Neural cell (in vitro differentiated cells): ENCODE results near the gene TMPRSS11E. TPM values are rescaled to one million over a fixed set of nuclear protein-coding genes. Genes with fewer than 3 reads are reported as not detected.
"Not testable (repeated sequence)": the region's sequence is repeated elsewhere in the genome, so short reads cannot be mapped to it uniquely, and the experiment has no call there.

Source experiments
- H2AFZ ChIP-seq: fragments of 200-600, 300-800 bp; sonication (generic), shearing (Covaris generic); 2 replicates; pipeline ENCODE4 v1.6.0; 2014; ENCODE audit warnings: low read depth, mild to moderate bottlenecking, antibody characterized with exemption, low read length, moderate library complexity
- H3F3A ChIP-seq: fragments of 200-600 bp; shearing (Covaris generic); 2 replicates; pipeline ENCODE4 v1.6.1; 2016; ENCODE audit warnings: mild to moderate bottlenecking, moderate library complexity, mixed read lengths, antibody characterized with exemption, low read length; ENCODE audit not compliant: insufficient read depth, poor library complexity, severe bottlenecking
- H3K27ac ChIP-seq: fragments of 200-600, 300-800 bp; sonication (generic), shearing (Covaris generic); 2 replicates; pipeline ENCODE4 v1.5.1; 2014; ENCODE audit warnings: mild to moderate bottlenecking, low read length, moderate library complexity
- H3K27me3 ChIP-seq: fragments of 300-800, 200-600 bp; sonication (generic), shearing (Covaris generic); 2 replicates; pipeline ENCODE4 v1.6.0; 2014; ENCODE audit warnings: mild to moderate bottlenecking, low read depth, low read length, moderate library complexity; ENCODE audit not compliant: insufficient read depth
- H3K36me3 ChIP-seq: fragments of 300-800, 200-600 bp; sonication (generic), shearing (Covaris generic); 2 replicates; pipeline ENCODE4 v1.5.1; 2014; ENCODE audit warnings: mild to moderate bottlenecking, antibody characterized with exemption, low read length, moderate library complexity; ENCODE audit not compliant: insufficient read depth
- H3K4me2 ChIP-seq: fragments of 300-800, 200-600 bp; sonication (generic), shearing (Covaris generic); 2 replicates; pipeline ENCODE4 v1.6.0; 2014; ENCODE audit warnings: mild to moderate bottlenecking, low read length
- H3K4me3 ChIP-seq: fragments of 300-800, 200-600 bp; sonication (generic), shearing (Covaris generic); 2 replicates; pipeline ENCODE4 v1.5.1; 2014; ENCODE audit warnings: mild to moderate bottlenecking, low read length, moderate library complexity
- H3K79me2 ChIP-seq: fragments of 200-600 bp; shearing (Covaris generic); replicated peaks from 2 replicates; pipeline ENCODE4 v1.6.0; 2014; ENCODE audit warnings: mild to moderate bottlenecking, low read length, moderate library complexity; ENCODE audit not compliant: insufficient read depth
- H3K9ac ChIP-seq: fragments of 300-800, 200-600 bp; sonication (generic), shearing (Covaris generic); 2 replicates; pipeline ENCODE4 v1.6.1; 2016; ENCODE audit warnings: mild to moderate bottlenecking, low read length, mixed read lengths
- H3K9me2 ChIP-seq: fragments of 200-600 bp; shearing (Covaris generic); 2 replicates; pipeline ENCODE4 v1.6.1; 2016; ENCODE audit warnings: mild to moderate bottlenecking, low read length, mixed read lengths; ENCODE audit not compliant: insufficient read depth
- H3K9me3 ChIP-seq: fragments of 200-600, 300-800 bp; sonication (generic), shearing (Covaris generic); 2 replicates; pipeline ENCODE4 v1.6.1; 2016; ENCODE audit warnings: mild to moderate bottlenecking, mixed run types, low read length, moderate library complexity, mixed read lengths
- H4K20me1 ChIP-seq: fragments of 200-600 bp; shearing (Covaris generic); 2 replicates; pipeline ENCODE4 v1.6.1; 2016; ENCODE audit warnings: mild to moderate bottlenecking, mixed run types; ENCODE audit not compliant: insufficient read depth
- EP300 ChIP-seq: fragments of 450-650 bp; conservative IDR thresholded peaks from 2 replicates; pipeline ENCODE4 v1.6.1; 2014; ENCODE audit warnings: antibody characterized with exemption, mild to moderate bottlenecking, moderate library complexity; ENCODE audit not compliant: poor library complexity, severe bottlenecking
- EZH2 ChIP-seq: fragments of 200-600, 300-800 bp; shearing (Covaris generic), sonication (generic); IDR thresholded peaks from 2 replicates; pipeline ENCODE4 v1.6.1; 2014; ENCODE audit warnings: antibody characterized with exemption, low read length, borderline replicate concordance, mild to moderate bottlenecking; ENCODE audit not compliant: insufficient read depth, poor library complexity, severe bottlenecking
- MXI1 ChIP-seq: fragments of 450-650 bp; conservative IDR thresholded peaks from 2 replicates; pipeline ENCODE4 v1.6.1; 2014; ENCODE audit warnings: antibody characterized with exemption, mild to moderate bottlenecking; ENCODE audit not compliant: poor library complexity, severe bottlenecking
- POLR2AphosphoS5 ChIP-seq: IDR thresholded peaks from 2 replicates; pipeline ENCODE4 v1.6.1; 2012
- RAD21 ChIP-seq: fragments of 450-650 bp; conservative IDR thresholded peaks from 2 replicates; pipeline ENCODE4 v1.6.1; 2014; ENCODE audit warnings: antibody characterized with exemption, mild to moderate bottlenecking, moderate library complexity
- SMC3 ChIP-seq: fragments of 450-650 bp; conservative IDR thresholded peaks from 2 replicates; pipeline ENCODE4 v1.6.1; 2014; ENCODE audit warnings: antibody characterized with exemption, mild to moderate bottlenecking, moderate library complexity; ENCODE audit not compliant: poor library complexity
- TAF1 ChIP-seq: IDR thresholded peaks from 2 replicates; pipeline ENCODE4 v1.6.1; 2012; ENCODE audit warnings: low read depth
- polyA plus RNA-seq: library from polyadenylated mRNA; depleted of rRNA; stranded (reverse); fragments of >200 nt; gene quantifications from 2 replicates; pipeline ENCODE4 v1.2.3, GENCODE V29; 2014
- TF ChIP-seq, protein P1 (sequence below): fragments of 450-650 bp; IDR thresholded peaks from 2 replicates; pipeline ENCODE4 v1.5.1; 2014; ENCODE audit warnings: antibody characterized with exemption, mild to moderate bottlenecking, moderate library complexity; ENCODE audit not compliant: poor library complexity, severe bottlenecking
- TF ChIP-seq, protein P2 (sequence below): IDR thresholded peaks from 2 replicates; pipeline ENCODE4 v1.6.1; 2012; ENCODE audit warnings: borderline replicate concordance

Gene TMPRSS11E
- polyA plus RNA-seq, 1 donor from 2014 or later: not detected

DNA sequence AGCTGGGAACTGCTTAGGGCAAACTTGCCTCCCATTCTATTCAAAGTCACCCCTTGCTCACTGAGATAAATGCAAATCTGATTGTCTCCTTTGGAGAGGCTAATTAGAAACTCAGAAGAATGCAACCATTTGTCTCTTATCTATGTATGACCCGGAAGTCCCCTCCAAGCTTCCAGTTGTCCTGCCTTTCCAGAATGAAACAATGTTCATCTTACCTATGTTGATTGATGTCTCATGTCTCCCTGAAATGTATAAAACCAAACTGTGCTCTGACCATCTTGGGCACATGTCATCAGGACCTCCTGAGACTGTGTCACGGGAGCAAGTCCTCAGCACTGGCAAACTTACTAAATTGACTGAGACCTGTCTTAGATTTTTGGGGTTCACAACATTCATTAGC lies 37.1 kb upstream of the TMPRSS11E start:
- H3K4me2 ChIP-seq: no peak overlapping the region
- no peak overlapping the region for H3K27ac ChIP-seq
- TF ChIP-seq POLR2AphosphoS5 (no peak), EZH2 (no peak), TAF1 (no peak), MXI1 (no peak), SMC3 (no peak), EP300 (no peak), RAD21 (no peak)
- TF ChIP-seq, protein P1, sequence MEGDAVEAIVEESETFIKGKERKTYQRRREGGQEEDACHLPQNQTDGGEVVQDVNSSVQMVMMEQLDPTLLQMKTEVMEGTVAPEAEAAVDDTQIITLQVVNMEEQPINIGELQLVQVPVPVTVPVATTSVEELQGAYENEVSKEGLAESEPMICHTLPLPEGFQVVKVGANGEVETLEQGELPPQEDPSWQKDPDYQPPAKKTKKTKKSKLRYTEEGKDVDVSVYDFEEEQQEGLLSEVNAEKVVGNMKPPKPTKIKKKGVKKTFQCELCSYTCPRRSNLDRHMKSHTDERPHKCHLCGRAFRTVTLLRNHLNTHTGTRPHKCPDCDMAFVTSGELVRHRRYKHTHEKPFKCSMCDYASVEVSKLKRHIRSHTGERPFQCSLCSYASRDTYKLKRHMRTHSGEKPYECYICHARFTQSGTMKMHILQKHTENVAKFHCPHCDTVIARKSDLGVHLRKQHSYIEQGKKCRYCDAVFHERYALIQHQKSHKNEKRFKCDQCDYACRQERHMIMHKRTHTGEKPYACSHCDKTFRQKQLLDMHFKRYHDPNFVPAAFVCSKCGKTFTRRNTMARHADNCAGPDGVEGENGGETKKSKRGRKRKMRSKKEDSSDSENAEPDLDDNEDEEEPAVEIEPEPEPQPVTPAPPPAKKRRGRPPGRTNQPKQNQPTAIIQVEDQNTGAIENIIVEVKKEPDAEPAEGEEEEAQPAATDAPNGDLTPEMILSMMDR: no peak
- TF ChIP-seq, protein P2, sequence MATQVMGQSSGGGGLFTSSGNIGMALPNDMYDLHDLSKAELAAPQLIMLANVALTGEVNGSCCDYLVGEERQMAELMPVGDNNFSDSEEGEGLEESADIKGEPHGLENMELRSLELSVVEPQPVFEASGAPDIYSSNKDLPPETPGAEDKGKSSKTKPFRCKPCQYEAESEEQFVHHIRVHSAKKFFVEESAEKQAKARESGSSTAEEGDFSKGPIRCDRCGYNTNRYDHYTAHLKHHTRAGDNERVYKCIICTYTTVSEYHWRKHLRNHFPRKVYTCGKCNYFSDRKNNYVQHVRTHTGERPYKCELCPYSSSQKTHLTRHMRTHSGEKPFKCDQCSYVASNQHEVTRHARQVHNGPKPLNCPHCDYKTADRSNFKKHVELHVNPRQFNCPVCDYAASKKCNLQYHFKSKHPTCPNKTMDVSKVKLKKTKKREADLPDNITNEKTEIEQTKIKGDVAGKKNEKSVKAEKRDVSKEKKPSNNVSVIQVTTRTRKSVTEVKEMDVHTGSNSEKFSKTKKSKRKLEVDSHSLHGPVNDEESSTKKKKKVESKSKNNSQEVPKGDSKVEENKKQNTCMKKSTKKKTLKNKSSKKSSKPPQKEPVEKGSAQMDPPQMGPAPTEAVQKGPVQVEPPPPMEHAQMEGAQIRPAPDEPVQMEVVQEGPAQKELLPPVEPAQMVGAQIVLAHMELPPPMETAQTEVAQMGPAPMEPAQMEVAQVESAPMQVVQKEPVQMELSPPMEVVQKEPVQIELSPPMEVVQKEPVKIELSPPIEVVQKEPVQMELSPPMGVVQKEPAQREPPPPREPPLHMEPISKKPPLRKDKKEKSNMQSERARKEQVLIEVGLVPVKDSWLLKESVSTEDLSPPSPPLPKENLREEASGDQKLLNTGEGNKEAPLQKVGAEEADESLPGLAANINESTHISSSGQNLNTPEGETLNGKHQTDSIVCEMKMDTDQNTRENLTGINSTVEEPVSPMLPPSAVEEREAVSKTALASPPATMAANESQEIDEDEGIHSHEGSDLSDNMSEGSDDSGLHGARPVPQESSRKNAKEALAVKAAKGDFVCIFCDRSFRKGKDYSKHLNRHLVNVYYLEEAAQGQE: no peak

DNA sequence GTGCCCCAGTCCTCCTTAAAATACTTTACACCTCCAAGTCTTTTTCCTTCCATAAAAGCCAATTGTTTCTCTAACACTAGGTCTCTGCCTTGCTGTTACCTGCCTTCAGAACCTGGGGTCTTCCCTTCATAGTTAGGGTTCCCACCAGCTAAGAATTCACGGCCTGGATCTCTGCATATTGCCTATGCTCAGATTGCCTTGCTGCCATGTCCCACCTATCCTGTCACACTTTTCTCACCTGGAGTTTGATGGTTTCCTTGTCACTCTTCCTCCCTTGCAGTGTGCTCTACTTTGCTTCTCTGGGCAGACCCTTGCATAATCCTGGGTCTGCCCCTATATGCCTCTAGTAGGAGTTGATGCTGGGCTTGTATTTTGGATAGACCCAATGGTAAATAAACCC lies 36.6 kb upstream of the TMPRSS11E start:
- Histone ChIP-seq H3K9me2 (no peaks in the 10 kb centered on the region), H3K4me2 (no peak overlapping the region), H3K9me3 (no peaks in the 10 kb centered on the region), H3K9ac (no peak overlapping the region), H3K79me2 (no peaks in the 10 kb centered on the region), H2AFZ (no peak overlapping the region), H3K27me3 (no peaks in the 10 kb centered on the region), H3K27ac (no peak overlapping the region), H3K36me3 (no peaks in the 10 kb centered on the region), H3F3A (no peaks in the 10 kb centered on the region), H3K4me3 (no peak overlapping the region), H4K20me1 (no peaks in the 10 kb centered on the region)
- TF ChIP-seq TAF1 (no peak), MXI1 (no peak), SMC3 (no peak), EP300 (no peak), POLR2AphosphoS5 (no peak), RAD21 (no peak), EZH2 (no peak)
- TF ChIP-seq, protein P2: no peak
- TF ChIP-seq, protein P1: no peak

More for the DNA sequence above, 37.1 kb upstream of the TMPRSS11E start:
- no peaks in the 10 kb centered on the region for H3K36me3 ChIP-seq
- H3F3A ChIP-seq: no peaks in the 10 kb centered on the region
- no peak overlapping the region for H3K9ac ChIP-seq
- no peak overlapping the region for H2AFZ ChIP-seq
- no peaks in the 10 kb centered on the region for H3K9me3 ChIP-seq
- no peaks in the 10 kb centered on the region for H3K27me3 ChIP-seq
- H3K4me3 ChIP-seq: no peak overlapping the region
- H3K9me2 ChIP-seq: no peaks in the 10 kb centered on the region
- H4K20me1 ChIP-seq: no peaks in the 10 kb centered on the region
- H3K79me2 ChIP-seq: no peaks in the 10 kb centered on the region

DNA sequence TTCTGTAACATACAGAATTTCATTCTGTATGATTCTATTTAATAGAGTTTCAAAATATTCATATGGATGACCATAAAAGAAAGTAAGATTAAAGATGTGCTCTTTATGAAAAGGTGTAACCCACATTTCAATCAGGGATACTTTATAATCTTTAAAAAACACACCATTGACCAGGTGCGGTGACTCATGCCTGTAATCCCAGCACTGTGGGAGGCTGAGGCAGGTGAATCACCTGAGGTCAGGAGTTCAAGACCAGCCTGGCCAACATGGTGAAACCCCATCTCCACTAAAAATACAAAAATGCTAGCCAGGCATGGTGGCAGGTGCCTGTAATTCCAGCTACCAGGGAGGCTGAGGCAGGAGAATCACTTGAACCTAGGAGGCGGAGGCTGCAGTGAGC lies 35.2 kb upstream of the TMPRSS11E start:
- not testable (repeated sequence) for H3K27ac ChIP-seq, H3F3A ChIP-seq, H3K36me3 ChIP-seq, H3K27me3 ChIP-seq, H3K4me2 ChIP-seq, H3K9me2 ChIP-seq, H2AFZ ChIP-seq, H4K20me1 ChIP-seq, H3K79me2 ChIP-seq, H3K4me3 ChIP-seq, H3K9me3 ChIP-seq, H3K9ac ChIP-seq
